ENCODE results near the gene TMEM151A. TPM values are rescaled to one million over a fixed set of nuclear protein-coding genes. Genes with fewer than 3 reads are reported as not detected.
A peak's percentile ranks its signal among the peaks of the same experiment; 100 is the strongest.

Gene TMEM151A
- total RNA-seq, 4 donors from 2014 or later = 0.27 to 0.35 TPM; not detected in 2

- Histone ChIP-seq H3K27me3 (no peaks in the 10 kb centered on the region), H3K4me3 (no peak overlapping the region), H3K4me1 (peaks cover 0 to 31% (median 3%) of the 10 kb centered on the region in 4 donors), H3K36me3 (peaks cover 0 to 23% (median 0%) of the 10 kb centered on the region in 3 donors), H3K27ac (no peak overlapping the region), H3K9me3 (no peaks in the 10 kb centered on the region)
- DNase-seq = no peak
- TF ChIP-seq CTCF (IDR thresholded peaks at IDR 0.05) = no peak
- no peak for TF ChIP-seq POLR2A (IDR thresholded peaks at IDR 0.05)
Measured at GRCh38 chr11:66265531-66266377, 25.9 kb upstream of the TMEM151A start.

- Histone ChIP-seq H3K27ac (peak overlapping the region in 3 of 4 donors; percentile 93 to 98 (median 96)), H3K4me3 (peak overlapping the region in 1 of 4 donors; percentile 92), H3K27me3 (no peaks in the 10 kb centered on the region), H3K9me3 (no peaks in the 10 kb centered on the region), H3K36me3 (peaks cover 0 to 26% (median 0%) of the 10 kb centered on the region in 3 donors), H3K4me1 (peaks cover 0 to 33% (median 3%) of the 10 kb centered on the region in 4 donors)
- TF ChIP-seq CTCF (IDR thresholded peaks at IDR 0.05) (no peak), POLR2A (IDR thresholded peaks at IDR 0.05) (no peak)
- no peak for DNase-seq
Measured at GRCh38 chr11:66266378-66267038, 25.2 kb upstream of the TMEM151A start.

GRCh38 chr11:66267039-66267378, 24.7 kb upstream of the TMEM151A start:
- peak overlapping the region; percentile 78 to 94 (median 92) for H3K4me3 ChIP-seq
- no peak for DNase-seq
- peaks cover 0 to 26% (median 0%) of the 10 kb centered on the region in 3 donors for H3K36me3 ChIP-seq
- H3K27ac ChIP-seq = peak overlapping the region; percentile 93 to 98 (median 96)
- TF ChIP-seq POLR2A (IDR thresholded peaks at IDR 0.05) (no peak), CTCF (IDR thresholded peaks at IDR 0.05) (no peak)
- H3K4me1 ChIP-seq = peaks cover 0 to 33% (median 3%) of the 10 kb centered on the region in 4 donors
- no peaks in the 10 kb centered on the region for H3K27me3 ChIP-seq
- H3K9me3 ChIP-seq = no peaks in the 10 kb centered on the region

- H3K27ac ChIP-seq = peak overlapping the region; percentile 93 to 98 (median 96)
- peak; percentile 90 to 94 (median 94) for DNase-seq
- no peaks in the 10 kb centered on the region for H3K27me3 ChIP-seq
- H3K4me1 ChIP-seq = peaks cover 0 to 33% (median 3%) of the 10 kb centered on the region in 4 donors
- no peaks in the 10 kb centered on the region for H3K9me3 ChIP-seq
- H3K4me3 ChIP-seq = peak overlapping the region; percentile 78 to 94 (median 92)
- TF ChIP-seq POLR2A (IDR thresholded peaks at IDR 0.05) (no peak), CTCF (IDR thresholded peaks at IDR 0.05) (peak in 4 of 6 experiments; percentile 10 to 28 (median 24))
- H3K36me3 ChIP-seq = peaks cover 0 to 26% (median 0%) of the 10 kb centered on the region in 3 donors
Measured at GRCh38 chr11:66267379-66268243, 24.1 kb upstream of the TMEM151A start.

Measured in Peyer's patch (tissue), 4 donors.